Spinal cord (tissue), 10 donors: ENCODE measurements around the gene LRP1B. TPM values are rescaled to one million over a fixed set of nuclear protein-coding genes. Genes with fewer than 3 reads are reported as not detected.

Source experiments
- DNase-seq, 6 donors: peaks; one replicate each; pipeline versions ENCODE4 v3.0.0 to v3.0.0-alpha.2; 2013 to 2015; ENCODE audit warnings: low spot score in 6 of 6, low read depth in 4 of 6
- H3K27ac ChIP-seq: one replicate; pipeline ENCODE4 v1.5.1; 2013; ENCODE audit warnings: low read depth, low read length, control low read depth
- H3K27me3 ChIP-seq: one replicate; pipeline ENCODE4 v1.6.1; 2013; ENCODE audit warnings: low read length; ENCODE audit not compliant: control insufficient read depth, insufficient read depth
- H3K36me3 ChIP-seq: one replicate; pipeline ENCODE4 v1.6.1; 2013; ENCODE audit warnings: low read length; ENCODE audit not compliant: control insufficient read depth, insufficient read depth
- H3K4me1 ChIP-seq: one replicate; pipeline ENCODE4 v1.6.1; 2013; ENCODE audit warnings: low read length; ENCODE audit not compliant: control insufficient read depth, insufficient read depth
- H3K4me3 ChIP-seq: one replicate; pipeline ENCODE4 v1.5.1; 2013; ENCODE audit warnings: low read depth, low read length, control low read depth
- H3K9me3 ChIP-seq: one replicate; pipeline ENCODE4 v1.6.1; 2013; ENCODE audit warnings: low read length; ENCODE audit not compliant: control insufficient read depth, insufficient read depth
- WGBS: methylation state at CpG from one replicate; pipeline ENCODE4 v1.1.5; 2013; ENCODE audit warnings: missing lambda C conversion rate; ENCODE audit not compliant: insufficient coverage; 5-methylcytosine and 5-hydroxymethylcytosine counted together
- polyA plus RNA-seq, 2 donors: library from polyadenylated mRNA; unstranded; fragments of 120-200 nt; gene quantifications; one replicate each; pipeline ENCODE4 v1.2.1, GENCODE V29; 2013; ENCODE audit not compliant: insufficient read length in 2 of 2
- total RNA-seq, 2 donors: library from RNA; depleted of rRNA in 1 of 2; stranded (reverse); fragments of 120-200 nt in 1 of 2; fragments of >200 nt in 1 of 2; gene quantifications; one replicate each; pipeline versions ENCODE4 v1.2.3 to v1.2.4, GENCODE V29; 2013 to 2014
- donor health status: healthy.

LRP1B gene
- total and polyA plus RNA-seq, 4 donors = 22.1 to 70.2 (median 32.1) TPM

DNA sequence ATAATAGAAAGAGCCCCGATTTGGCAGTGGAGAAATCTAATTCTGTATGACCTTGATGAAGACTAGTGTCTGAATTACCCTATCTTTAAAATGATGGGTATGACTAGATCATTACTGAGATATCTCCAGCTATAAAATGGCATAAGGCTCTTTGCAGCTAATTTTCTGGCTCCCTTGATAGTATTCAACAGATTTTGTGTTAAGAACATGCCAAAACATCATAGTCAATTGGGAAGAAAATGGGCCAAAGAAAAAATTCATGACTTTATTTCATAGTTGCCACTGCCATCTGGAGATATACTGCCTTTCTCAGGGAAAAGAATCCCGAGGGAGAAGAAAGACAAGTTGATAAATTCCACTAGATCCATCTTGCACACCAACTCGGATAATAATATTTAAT, 1618.7 kb downstream of the LRP1B start:
- no peaks in the 10 kb centered on the region for H3K27me3 ChIP-seq
- peak in 2 of 6 donors; percentile 57 to 62 for DNase-seq
- no CpG with 5 or more reads among the region's 3 CpGs for WGBS
- no peaks in the 10 kb centered on the region for H3K4me1 ChIP-seq
- H3K36me3 ChIP-seq = no peaks in the 10 kb centered on the region
- H3K9me3 ChIP-seq = no peaks in the 10 kb centered on the region
- H3K4me3 ChIP-seq = no peak overlapping the region
- no peak overlapping the region for H3K27ac ChIP-seq

- Histone ChIP-seq H3K27ac (no peak overlapping the region), H3K4me1 (no peaks in the 10 kb centered on the region), H3K9me3 (no peaks in the 10 kb centered on the region), H3K4me3 (no peak overlapping the region), H3K27me3 (no peaks in the 10 kb centered on the region), H3K36me3 (no peaks in the 10 kb centered on the region)
- no peak for DNase-seq
- WGBS = 98% methylated on average over 6 of the region's 6 CpGs
Measured at GRCh38 chr2:140509765-140510164, 1621.1 kb downstream of the LRP1B start.

DNA sequence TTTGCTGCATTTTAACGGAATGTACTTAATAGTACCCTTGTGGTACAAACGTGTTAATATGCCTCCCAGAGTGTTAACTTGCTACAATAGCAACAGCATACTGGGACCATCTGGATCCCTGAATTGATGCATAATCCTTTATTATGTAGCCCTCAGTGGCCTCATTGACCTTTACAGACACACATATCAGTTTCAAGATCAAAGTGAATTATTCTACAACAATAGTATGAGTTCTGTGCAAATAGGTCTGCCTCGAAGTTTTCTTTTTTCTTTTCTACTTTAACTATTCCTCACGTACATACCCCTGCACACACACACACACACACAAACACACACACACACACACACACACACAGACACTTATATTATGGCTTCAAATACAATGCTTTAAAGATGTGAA, 1622.1 kb downstream of the LRP1B start:
- Histone ChIP-seq H3K4me1 (no peaks in the 10 kb centered on the region), H3K9me3 (no peaks in the 10 kb centered on the region), H3K27me3 (no peaks in the 10 kb centered on the region), H3K36me3 (no peaks in the 10 kb centered on the region), H3K4me3 (no peak overlapping the region), H3K27ac (no peak overlapping the region)
- DNase-seq = peak in 1 of 6 donors; percentile 50
- WGBS = no CpG with 5 or more reads among the region's 4 CpGs

GRCh38 chr2:140506606-140507005, 1624.2 kb downstream of the LRP1B start:
- DNase-seq = no peak
- H3K9me3 ChIP-seq = no peaks in the 10 kb centered on the region
- H3K27ac ChIP-seq = no peak overlapping the region
- H3K27me3 ChIP-seq = no peaks in the 10 kb centered on the region
- no CpG with 5 or more reads among the region's 2 CpGs for WGBS
- H3K4me1 ChIP-seq = no peaks in the 10 kb centered on the region
- H3K36me3 ChIP-seq = no peaks in the 10 kb centered on the region
- H3K4me3 ChIP-seq = no peak overlapping the region

GRCh38 chr2:140504601-140505000, 1626.2 kb downstream of the LRP1B start:
- no peak for DNase-seq
- Histone ChIP-seq H3K36me3 (no peaks in the 10 kb centered on the region), H3K9me3 (no peaks in the 10 kb centered on the region), H3K4me3 (no peak overlapping the region), H3K4me1 (no peaks in the 10 kb centered on the region), H3K27ac (no peak overlapping the region), H3K27me3 (no peaks in the 10 kb centered on the region)
- 84% methylated on average over 2 of the region's 2 CpGs for WGBS

GRCh38 chr2:140502951-140503630, 1627.7 kb downstream of the LRP1B start:
- Histone ChIP-seq H3K4me1 (no peaks in the 10 kb centered on the region), H3K27me3 (no peaks in the 10 kb centered on the region), H3K4me3 (no peak overlapping the region), H3K27ac (no peak overlapping the region), H3K9me3 (no peaks in the 10 kb centered on the region), H3K36me3 (no peaks in the 10 kb centered on the region)
- 100% methylated on average over 1 of the region's 6 CpGs for WGBS
- DNase-seq = no peak

- no peaks in the 10 kb centered on the region for H3K36me3 ChIP-seq
- no peaks in the 10 kb centered on the region for H3K4me1 ChIP-seq
- no CpG with 5 or more reads among the region's 4 CpGs for WGBS
- H3K27ac ChIP-seq = no peak overlapping the region
- no peaks in the 10 kb centered on the region for H3K27me3 ChIP-seq
- H3K4me3 ChIP-seq = no peak overlapping the region
- DNase-seq = peak in 3 of 6 donors; percentile 5 to 86 (median 6)
- no peaks in the 10 kb centered on the region for H3K9me3 ChIP-seq
Measured at GRCh38 chr2:140498360-140498759, 1632.5 kb downstream of the LRP1B start.

GRCh38 chr2:140496714-140497113, 1634.1 kb downstream of the LRP1B start:
- no peak for DNase-seq
- H3K27me3 ChIP-seq = no peaks in the 10 kb centered on the region
- no peak overlapping the region for H3K27ac ChIP-seq
- no CpG with 5 or more reads among the region's 1 CpG for WGBS
- H3K9me3 ChIP-seq = no peaks in the 10 kb centered on the region
- no peak overlapping the region for H3K4me3 ChIP-seq
- H3K4me1 ChIP-seq = no peaks in the 10 kb centered on the region
- H3K36me3 ChIP-seq = no peaks in the 10 kb centered on the region

DNA sequence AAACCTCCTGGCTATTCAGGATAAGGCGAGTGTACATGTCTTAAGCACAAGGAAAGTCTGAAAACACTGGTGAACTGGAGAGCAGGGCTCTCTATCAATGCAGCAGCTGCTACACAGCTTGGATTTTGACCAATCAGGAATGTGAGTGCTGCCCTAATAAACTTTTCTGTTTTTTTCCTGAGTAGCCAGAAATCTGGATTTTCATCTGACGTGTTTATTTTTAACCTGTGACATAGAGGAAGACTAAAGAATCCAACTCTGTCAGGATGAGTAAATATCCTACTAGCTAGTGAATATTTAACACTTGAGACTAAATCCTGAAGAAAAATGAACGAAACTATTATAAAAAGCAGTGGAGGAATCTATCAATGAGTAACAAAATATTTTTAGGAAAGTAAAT, 1638.9 kb downstream of the LRP1B start:
- Histone ChIP-seq H3K4me1 (no peaks in the 10 kb centered on the region), H3K27ac (no peak overlapping the region), H3K36me3 (no peaks in the 10 kb centered on the region), H3K4me3 (no peak overlapping the region), H3K27me3 (no peaks in the 10 kb centered on the region), H3K9me3 (no peaks in the 10 kb centered on the region)
- DNase-seq = no peak
- whole genome bisulfite sequencing = 80% methylated on average over 1 of the region's 3 CpGs

GRCh38 chr2:140489193-140489592, 1641.6 kb downstream of the LRP1B start:
- no peak for DNase-seq
- H3K4me1 ChIP-seq = no peaks in the 10 kb centered on the region
- WGBS = 67% methylated on average over 1 of the region's 1 CpG

More at GRCh38 chr2:140489193-140489592, 1641.6 kb downstream of the LRP1B start:
- Histone ChIP-seq H3K27ac (no peak overlapping the region), H3K27me3 (no peaks in the 10 kb centered on the region), H3K4me3 (no peak overlapping the region), H3K9me3 (no peaks in the 10 kb centered on the region), H3K36me3 (no peaks in the 10 kb centered on the region)
